NB4 (cell line): ENCODE data around the gene ZFHX3.

Source experiments
- TF ChIP-seq, protein P1 (sequence below): IDR thresholded peaks from one replicate; pipeline ENCODE4 v1.5.1; 2012; ENCODE audit warnings: low read depth, low read length
- TF ChIP-seq, protein P2 (sequence below): IDR thresholded peaks from 2 replicates; pipeline ENCODE4 v1.6.1; 2011; ENCODE audit warnings: low read depth, low read length

DNA sequence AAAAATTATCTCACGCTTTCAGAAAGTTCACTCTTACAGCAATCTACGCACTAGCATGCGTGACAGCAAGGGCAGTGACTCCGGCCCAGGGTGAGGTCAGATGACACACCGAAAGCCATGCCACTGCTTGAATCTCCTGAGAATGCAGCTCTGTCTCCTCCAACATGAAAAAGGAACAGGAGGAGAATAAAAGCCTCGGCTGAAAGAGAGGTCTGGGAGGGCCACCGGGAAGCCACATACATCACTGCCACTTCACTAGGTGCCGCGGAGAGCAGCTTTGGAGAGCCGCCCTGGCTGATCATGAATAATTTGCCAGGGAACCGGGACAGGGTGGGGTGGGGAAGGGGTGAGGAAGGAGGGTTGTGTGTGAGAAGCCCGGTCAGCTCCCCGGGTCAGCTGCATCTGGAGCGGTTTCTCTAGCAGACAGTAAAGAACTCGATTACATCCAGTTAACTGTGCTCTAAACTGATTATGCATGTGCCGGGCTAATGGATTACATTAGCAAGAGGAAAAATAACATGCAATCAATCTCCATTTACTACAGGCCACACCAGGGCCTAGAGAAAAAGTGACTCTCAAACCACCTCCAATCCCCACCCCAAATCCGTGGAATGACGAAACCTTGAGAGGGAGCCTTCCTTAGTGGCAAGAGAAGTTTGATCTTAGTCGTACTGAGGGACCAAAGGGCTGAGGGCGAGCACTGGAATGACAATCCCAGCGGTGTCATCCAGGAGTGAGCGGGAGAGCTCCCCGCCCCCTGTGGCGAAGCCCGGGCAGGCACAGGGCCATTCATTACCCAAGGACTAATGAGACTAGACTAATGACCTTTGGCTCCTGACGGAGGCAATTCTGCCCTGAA lies 100.3 kb downstream of the ZFHX3 start:
- TF ChIP-seq, protein P1, sequence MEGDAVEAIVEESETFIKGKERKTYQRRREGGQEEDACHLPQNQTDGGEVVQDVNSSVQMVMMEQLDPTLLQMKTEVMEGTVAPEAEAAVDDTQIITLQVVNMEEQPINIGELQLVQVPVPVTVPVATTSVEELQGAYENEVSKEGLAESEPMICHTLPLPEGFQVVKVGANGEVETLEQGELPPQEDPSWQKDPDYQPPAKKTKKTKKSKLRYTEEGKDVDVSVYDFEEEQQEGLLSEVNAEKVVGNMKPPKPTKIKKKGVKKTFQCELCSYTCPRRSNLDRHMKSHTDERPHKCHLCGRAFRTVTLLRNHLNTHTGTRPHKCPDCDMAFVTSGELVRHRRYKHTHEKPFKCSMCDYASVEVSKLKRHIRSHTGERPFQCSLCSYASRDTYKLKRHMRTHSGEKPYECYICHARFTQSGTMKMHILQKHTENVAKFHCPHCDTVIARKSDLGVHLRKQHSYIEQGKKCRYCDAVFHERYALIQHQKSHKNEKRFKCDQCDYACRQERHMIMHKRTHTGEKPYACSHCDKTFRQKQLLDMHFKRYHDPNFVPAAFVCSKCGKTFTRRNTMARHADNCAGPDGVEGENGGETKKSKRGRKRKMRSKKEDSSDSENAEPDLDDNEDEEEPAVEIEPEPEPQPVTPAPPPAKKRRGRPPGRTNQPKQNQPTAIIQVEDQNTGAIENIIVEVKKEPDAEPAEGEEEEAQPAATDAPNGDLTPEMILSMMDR = no peak
- TF ChIP-seq, protein P2, sequence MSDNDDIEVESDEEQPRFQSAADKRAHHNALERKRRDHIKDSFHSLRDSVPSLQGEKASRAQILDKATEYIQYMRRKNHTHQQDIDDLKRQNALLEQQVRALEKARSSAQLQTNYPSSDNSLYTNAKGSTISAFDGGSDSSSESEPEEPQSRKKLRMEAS = no peak
